Hematopoietic multipotent progenitor cell treated with erythropoietin and hydrocortisone succinate and interleukin-3 and kit ligand, for 8 days (in vitro differentiated cells): ENCODE measurements around the gene P2RX1.
"Not testable (repeated sequence)": the region's sequence is repeated elsewhere in the genome, so short reads cannot be mapped to it uniquely, and the experiment has no call there.

ENCODE experiments used
- DNase-seq: peaks from one replicate; pipeline ENCODE4 v3.0.0-alpha.2; 2015

Gene P2RX1

DNA sequence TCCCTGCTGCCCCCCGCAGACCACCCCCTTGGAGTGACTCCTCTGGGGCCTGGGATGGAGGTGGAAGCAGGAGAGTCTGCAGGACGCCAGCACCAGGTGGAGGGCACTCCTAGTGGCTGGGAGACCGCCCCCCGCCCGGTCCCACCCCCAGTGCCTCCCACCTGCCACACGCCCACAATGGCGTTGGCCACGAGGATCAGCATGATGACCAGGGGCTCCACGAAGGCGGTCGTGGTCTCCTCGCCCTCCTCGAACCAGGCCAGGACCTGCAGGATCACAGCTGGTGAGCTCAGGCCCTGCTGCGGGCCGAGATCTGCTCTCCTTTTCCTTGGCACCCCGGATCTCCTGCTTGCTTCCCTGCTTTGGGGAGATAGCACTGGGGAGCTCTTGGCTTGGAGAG is 35.2 kb upstream of the P2RX1 start:
- DNase-seq: no peak

GRCh38 chr17:3951003-3951402 is 34.7 kb upstream of the P2RX1 start:
- no peak for DNase-seq

- no peak for DNase-seq
Observed at GRCh38 chr17:3950584-3950983, 34.3 kb upstream of the P2RX1 start.

DNA sequence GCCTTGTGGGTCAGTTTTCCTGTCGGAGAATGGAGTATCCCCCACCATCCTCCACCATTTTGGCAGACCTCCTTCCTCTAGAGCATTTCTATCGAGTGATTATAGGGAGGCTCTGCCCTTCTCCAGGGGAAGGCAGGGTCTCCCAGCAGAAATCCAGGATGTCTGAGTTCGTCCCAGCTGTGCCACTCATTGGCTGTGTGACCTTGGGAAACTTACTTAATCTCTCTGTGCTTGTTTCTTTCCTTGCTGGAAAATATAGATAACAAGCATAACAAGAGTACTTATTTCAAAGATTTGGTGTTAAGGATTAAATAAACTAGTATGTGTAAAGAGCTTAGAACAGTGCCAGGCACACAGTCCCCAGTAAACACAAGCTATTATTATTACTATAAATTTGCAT is 33.2 kb upstream of the P2RX1 start:
- DNase-seq: no peak

- DNase-seq: not testable (repeated sequence)
Observed at GRCh38 chr17:3948551-3948950, 32.3 kb upstream of the P2RX1 start.

DNA sequence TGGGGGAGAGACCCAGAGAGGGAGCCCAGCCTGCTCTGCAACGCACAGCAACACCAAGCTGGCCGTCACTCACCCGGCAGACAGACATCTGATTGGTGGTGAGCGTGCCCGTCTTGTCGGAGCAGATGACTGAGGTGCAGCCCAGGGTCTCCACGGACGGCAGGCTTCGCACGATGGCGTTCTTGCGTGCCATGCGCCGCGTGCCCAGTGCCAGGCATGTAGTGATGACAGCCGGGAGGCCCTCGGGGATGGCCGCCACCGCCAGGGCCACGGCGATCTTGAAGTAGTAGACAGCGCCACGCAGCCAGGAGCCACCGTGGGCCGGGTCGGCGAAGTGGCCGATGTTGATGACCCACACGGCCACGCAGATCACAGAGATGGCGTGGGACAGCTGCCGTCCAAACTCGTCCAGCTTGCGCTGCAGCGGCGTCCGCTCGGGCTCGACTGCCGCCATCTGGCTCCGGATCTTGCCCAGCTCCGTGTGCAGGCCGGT is 31.1 kb upstream of the P2RX1 start:
- no peak for DNase-seq

- DNase-seq: no peak
Observed at GRCh38 chr17:3946711-3947235, 30.5 kb upstream of the P2RX1 start.

GRCh38 chr17:3944485-3945388 is 28.5 kb upstream of the P2RX1 start:
- no peak for DNase-seq

DNA sequence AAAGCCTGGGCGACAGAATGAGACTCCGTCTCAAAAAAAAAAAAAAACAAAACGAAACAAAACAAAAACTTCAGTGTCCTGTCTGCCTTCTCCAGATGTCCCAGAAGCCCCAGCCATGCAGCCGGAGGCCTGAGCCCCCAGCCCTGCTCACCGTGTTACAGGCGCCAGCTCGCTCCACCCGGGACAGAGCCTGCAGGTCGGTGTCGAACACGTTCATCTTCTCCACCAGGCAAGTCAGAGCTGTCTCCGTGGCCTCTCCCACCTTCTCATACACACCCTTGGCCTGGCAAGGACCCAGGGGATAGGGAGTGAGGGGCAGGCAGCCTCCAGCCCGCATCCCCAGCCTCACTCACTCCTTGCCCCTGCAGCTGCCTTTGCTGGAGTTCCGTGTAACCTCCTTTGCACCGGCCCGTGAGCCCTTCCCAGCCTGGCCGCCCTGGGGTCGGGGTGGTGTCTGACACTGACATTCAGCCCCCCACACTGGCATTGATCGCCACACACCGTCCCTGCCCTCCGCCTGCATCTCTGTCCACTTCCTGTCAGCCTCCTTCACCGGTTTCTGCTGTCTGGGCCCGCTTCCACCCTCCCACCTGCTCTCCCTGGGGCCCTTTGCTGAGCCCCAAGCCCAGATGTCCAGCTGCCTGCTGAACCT is 27.1 kb upstream of the P2RX1 start:
- no peak for DNase-seq

GRCh38 chr17:3940965-3941698 is 24.9 kb upstream of the P2RX1 start:
- no peak for DNase-seq

DNA sequence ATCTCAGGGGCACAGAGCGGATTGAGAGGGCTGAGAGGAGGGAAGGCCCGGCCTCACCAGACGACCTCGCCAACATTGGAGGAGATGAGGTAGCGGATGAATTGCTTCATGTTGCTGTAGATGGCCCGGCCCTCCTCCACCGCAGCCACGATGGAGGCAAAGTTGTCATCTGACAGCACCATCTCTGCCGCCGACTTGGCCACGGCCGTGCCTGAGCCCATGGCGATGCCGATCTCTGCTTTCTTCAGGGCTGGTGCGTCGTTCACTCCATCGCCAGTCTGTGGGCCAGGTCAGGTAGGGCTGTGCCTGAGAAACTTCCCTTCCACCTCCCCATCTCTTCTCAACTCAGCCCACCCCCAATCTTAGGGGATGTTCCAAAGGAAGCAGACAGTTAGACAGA is 21.1 kb upstream of the P2RX1 start:
- DNase-seq: no peak

- no peak for DNase-seq
Observed at GRCh38 chr17:3935825-3936355, 19.6 kb upstream of the P2RX1 start.

- DNase-seq: peak; percentile 88
Observed at GRCh38 chr17:3935140-3935542, 18.9 kb upstream of the P2RX1 start.

GRCh38 chr17:3929764-3930163 is 13.5 kb upstream of the P2RX1 start:
- DNase-seq: no peak

DNA sequence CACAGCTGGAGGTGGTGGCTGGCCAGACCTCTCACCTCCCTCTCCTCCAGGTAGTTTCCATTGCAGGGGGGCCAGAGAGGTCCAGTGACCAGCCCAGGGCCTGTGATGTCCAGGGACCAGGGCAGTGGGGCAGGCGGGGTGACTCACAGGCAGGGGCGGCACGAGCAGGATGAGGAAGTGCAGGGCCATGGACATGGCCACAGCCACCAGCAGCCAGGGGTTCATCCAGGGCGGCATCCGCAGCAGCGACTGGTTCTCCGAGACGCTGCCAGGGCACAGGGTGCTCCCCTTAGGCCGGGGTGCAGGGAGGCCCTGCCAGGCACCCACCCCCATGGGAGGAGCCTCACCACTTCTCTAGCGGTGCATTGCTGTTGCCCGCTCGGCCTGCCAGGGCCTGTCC is 12.9 kb upstream of the P2RX1 start:
- no peak for DNase-seq

GRCh38 chr17:3928406-3928805 is 12.1 kb upstream of the P2RX1 start:
- no peak for DNase-seq

GRCh38 chr17:3927628-3928340 is 11.5 kb upstream of the P2RX1 start:
- no peak for DNase-seq

DNA sequence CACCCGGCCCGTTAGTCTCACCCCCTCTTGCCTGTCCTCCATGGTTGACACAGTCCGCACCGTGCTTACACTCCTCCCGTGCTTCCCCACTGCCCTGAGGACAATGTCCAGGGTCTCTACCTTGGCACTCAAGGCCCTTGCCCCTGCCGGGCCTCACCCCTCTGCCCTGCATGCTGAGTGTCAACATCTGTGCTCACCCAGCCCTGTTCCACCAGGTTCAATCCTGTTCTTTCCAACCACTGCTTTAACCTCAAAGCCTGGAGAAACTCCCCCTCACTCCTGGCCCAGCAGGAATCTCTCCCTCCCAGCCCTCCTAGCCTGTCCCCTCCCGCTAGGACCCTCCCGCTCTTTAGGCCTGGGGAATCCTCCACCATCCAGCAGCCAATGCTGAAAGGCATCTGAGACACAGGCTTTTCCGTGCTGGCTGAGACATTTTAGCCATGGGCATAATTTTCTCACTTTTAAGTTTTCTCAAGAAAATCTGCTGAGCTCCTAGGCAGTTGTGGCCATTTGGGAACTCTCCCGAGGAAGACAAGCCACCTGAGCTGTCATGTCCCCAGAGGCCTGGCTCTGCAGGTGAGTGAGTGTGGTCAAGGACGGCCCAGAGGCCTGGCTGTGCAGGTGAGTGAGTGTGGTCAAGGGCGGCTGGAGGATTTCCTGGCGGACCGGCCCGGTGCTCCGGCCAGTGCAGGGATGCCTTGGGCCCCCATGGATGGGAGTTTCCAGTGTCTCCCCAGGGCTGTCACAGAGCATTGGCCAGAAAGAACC is 10.8 kb upstream of the P2RX1 start:
- no peak for DNase-seq

DNA sequence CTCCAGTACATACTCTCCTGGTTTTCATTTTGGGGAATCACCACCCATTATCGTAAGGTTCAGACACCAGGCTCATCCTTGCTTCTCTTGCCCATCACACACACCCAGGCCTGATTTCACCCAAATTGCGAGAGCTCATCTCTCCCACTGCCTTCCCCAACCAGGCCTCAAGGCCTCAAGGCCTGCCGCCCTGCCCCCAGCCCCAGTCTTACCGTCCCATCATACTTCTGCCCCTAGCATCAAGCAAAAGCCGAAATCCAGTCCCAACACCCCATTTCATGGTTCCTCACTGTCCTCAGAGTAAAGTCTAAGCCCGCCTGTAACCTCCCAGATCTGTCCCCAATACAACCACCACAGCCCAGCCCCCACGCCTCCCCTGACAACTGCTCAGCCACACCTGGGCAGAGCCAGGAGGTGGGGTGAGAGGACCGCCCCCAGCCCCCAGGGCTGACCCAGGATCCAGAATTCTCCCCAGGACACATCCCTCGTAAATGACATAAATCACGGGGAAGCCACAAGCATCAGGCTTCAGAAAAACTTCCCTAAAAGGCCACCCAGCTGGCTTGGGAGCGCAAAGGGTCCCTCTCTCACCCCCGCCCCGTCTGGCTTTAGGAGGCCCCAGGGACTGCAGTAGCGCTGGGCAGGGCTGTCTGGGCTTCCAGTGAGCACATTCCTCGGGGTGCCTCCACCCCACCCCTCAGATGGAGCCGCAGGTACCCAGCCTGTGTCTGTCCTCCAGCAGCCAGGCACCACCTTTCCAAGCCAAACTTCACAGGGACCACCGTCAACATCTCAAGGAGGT is 9.6 kb upstream of the P2RX1 start:
- no peak for DNase-seq

- DNase-seq: no peak
Observed at GRCh38 chr17:3924512-3925350, 8.5 kb upstream of the P2RX1 start.
